Measurements from ENCODE around the gene TRPM5. TPM values are rescaled to one million over a fixed set of nuclear protein-coding genes. Genes with fewer than 3 reads are reported as not detected.
A peak's percentile ranks its signal among the peaks of the same experiment; 100 is the strongest.

TRPM5 gene
- total and polyA plus RNA-seq, 2 donors (not counting 1 experiment from before 2014, with no cell fraction given), result 0.03 TPM; not detected in 1

DNA sequence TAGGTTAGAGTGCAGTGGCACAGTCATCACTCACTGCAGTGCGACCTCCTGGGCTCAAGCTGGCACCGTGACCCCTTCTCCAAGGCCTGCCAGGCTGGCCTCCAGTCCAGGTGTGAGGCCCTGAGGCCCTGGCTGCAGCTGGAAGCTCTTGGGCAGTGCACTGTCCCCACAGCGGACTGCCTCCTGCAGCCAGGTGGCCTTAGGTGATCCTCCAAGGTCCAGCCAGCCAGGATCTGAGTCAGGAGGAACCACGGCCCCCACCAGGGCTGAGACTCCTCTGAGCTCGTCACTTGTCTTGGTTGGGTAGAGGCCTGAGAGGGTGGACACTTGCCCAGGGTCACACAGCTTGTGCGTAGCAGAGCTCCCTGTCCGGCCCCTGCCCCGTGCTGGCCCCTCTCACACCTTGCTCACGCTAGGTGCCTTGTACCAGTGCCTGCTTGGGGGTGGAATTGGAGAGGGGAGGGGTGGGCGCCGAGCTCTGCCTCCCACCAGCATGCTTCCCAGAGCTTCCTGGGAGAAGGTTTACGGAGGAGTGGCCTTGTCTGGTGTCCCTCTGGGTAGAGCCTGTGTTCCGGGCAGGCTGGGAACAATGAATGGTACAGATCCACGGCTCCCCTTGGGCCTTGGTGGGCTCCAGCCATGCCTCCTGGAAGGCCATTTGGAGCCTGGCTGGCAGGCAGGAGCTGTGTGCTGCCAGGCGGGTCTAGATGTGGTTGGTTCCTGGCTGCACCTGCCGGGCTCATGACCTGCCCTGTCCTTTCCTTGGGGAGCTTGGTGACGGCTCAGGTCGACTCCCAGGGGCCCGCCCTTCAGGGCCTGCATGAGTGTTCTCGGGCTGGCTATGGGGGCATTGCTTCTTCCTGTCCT, 21.1 kb upstream of the TRPM5 start:
- WGBS (ENCODE audit: insufficient coverage), result 92% methylated on average over 18 of the region's 20 CpGs
- Mint-ChIP-seq H3K27ac (no peak overlapping the region), H3K9me3 (ENCODE audit: insufficient read depth) (no peaks in the 10 kb centered on the region), H3K4me3 (no peak overlapping the region), H3K27me3 (no peaks in the 10 kb centered on the region), H3K4me1 (peaks cover 66% of the 10 kb centered on the region)
- Histone ChIP-seq H3K79me2 (ENCODE audit: control insufficient read depth, insufficient read depth, low read length) (peaks cover 72% of the 10 kb centered on the region), H3K9ac (ENCODE audit: low read length) (no peak overlapping the region), H3K36me3 (replicated peaks in 1 of 2; ENCODE audit: control extremely low read depth in 1 of 2, control insufficient read depth in 1 of 2, extremely low read depth in 1 of 2, insufficient read depth in 2 of 2, low read length in 1 of 2) (no peaks in the 10 kb centered on the region), H3K4me2 (replicated peaks; ENCODE audit: low read depth, low read length, poor library complexity, severe bottlenecking) (peak overlapping the region; percentile 62), H3K4me3 (ENCODE audit: control extremely low read depth in 1 of 5, extremely low read depth in 1 of 5, insufficient read depth in 1 of 5, low read depth in 2 of 5, low read length in 4 of 5) (no peak overlapping the region), H2AFZ (ENCODE audit: insufficient read depth, low read depth, low read length, poor library complexity, severe bottlenecking) (no peak overlapping the region), H3K27me3 (replicated peaks in 1 of 4; ENCODE audit: control extremely low read depth in 1 of 4, control insufficient read depth in 3 of 4, insufficient read depth in 4 of 4, low read length in 3 of 4) (no peaks in the 10 kb centered on the region), H3K27ac (ENCODE audit: low read length in 2 of 2) (no peak overlapping the region), H3K4me1 (ENCODE audit: control insufficient read depth in 2 of 2, insufficient read depth in 2 of 2, low read length in 2 of 2) (peaks cover 43 to 61% of the 10 kb centered on the region in 2 donors), H3K9me3 (ENCODE audit: control extremely low read depth in 1 of 3, control insufficient read depth in 2 of 3, insufficient read depth in 1 of 3, low read length in 2 of 3) (no peaks in the 10 kb centered on the region), H4K20me1 (ENCODE audit: control insufficient read depth, insufficient read depth, low read length, poor library complexity, severe bottlenecking) (peaks cover 85% of the 10 kb centered on the region)
- no peak for DNase-seq
- TF ChIP-seq, protein P1, sequence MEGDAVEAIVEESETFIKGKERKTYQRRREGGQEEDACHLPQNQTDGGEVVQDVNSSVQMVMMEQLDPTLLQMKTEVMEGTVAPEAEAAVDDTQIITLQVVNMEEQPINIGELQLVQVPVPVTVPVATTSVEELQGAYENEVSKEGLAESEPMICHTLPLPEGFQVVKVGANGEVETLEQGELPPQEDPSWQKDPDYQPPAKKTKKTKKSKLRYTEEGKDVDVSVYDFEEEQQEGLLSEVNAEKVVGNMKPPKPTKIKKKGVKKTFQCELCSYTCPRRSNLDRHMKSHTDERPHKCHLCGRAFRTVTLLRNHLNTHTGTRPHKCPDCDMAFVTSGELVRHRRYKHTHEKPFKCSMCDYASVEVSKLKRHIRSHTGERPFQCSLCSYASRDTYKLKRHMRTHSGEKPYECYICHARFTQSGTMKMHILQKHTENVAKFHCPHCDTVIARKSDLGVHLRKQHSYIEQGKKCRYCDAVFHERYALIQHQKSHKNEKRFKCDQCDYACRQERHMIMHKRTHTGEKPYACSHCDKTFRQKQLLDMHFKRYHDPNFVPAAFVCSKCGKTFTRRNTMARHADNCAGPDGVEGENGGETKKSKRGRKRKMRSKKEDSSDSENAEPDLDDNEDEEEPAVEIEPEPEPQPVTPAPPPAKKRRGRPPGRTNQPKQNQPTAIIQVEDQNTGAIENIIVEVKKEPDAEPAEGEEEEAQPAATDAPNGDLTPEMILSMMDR (IDR thresholded peaks at IDR 0.05), result no peak
- no peak for TF ChIP-seq EZH2 (IDR thresholded peaks at IDR 0.05; ENCODE audit: borderline replicate concordance, insufficient read depth, low read depth, low read length, poor library complexity, severe bottlenecking)
- no peak for ATAC-seq (ENCODE audit: low read depth)
- CTCF ChIA-PET, result interaction anchor here (1.1 to 1.5 kb wide), 4 partner anchors 24 to 422 kb away, joined by 3 to 4 read pairs (median 4); no protein-coding TSS in a partner anchor
- POLR2A ChIA-PET, result no interaction called here
- intact Hi-C loops (cut with micrococcal nuclease), result no loop called here
